ENCODE results near the gene SFTPA2.

- TF ChIP-seq CTCF (IDR thresholded peaks at IDR 0.05) = no peak
- no peak for TF ChIP-seq EZH2 (IDR thresholded peaks at IDR 0.05)
- no peak for TF ChIP-seq EZH2phosphoT487 (IDR thresholded peaks at IDR 0.05)
Measured at GRCh38 chr10:79555354-79556309, 4.6 kb downstream of the SFTPA2 start.

All from neural progenitor cell (in vitro differentiated cells).